HG02610 (cell line): ENCODE results near the gene RNF169.

Experiments
- ATAC-seq: cut with Tn5 transposase; IDR thresholded peaks from one replicate; pipeline ENCODE4 v1.9.1; 2021; ENCODE audit warnings: mild to moderate bottlenecking, moderate library complexity; ENCODE audit not compliant: unreplicated experiment

RNF169 gene

DNA sequence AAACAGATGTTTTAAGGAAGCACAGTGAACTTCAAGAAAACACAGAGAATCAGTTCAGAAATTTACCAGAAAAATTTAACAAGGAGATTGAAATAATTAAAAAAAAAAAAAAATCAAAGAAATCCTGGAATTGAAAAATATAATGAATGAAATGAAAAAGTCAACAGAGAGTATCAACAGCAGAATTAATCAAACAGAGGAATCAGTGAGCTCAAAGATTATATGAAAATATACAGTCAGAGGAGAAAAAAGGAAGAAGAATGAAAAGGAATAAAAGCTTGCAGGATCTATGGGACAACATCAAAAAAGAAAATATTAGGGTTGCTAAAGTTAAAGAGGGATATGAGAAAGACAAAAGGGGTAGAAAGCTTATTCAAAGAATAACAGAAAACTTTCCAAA, 117.9 kb downstream of the RNF169 start:
- ATAC-seq, result no peak

DNA sequence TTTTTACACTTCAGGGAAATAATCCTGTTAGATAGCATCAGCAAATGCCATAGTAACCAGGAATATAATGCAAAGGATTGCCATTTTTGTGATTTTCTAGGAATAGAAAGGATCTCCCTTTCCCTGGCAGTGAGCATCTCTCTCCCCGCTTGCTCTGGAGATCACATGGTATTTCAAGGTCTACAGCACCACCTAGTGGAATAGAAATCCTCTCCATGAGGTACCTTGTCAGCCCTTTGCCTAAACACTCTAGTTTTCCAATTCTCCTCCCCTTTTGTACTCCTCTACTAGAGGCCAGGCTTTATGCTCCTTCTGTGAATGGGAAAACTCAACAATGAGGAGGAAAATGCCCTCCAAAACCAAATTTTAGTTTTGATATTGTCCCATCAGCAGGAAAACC, 121.8 kb downstream of the RNF169 start:
- ATAC-seq, result no peak

DNA sequence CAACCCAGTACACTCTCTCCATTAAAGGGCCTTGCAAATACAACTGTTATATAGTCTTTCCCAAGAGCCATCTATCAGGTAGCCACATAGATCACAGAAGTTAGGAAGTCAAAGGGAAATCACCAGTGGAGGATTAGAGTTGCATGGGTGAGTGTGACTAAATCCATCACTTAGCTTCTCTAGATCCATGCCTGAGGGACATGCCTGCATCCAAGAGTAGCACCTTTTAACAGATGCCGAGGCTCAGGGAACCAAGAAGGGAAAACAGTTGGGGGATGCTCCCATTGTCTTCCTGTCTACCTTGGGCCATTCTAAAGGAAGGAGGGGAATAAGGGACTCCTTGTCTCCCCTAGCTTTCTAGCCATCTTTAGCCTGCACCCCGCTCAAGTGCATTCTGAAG, 122.4 kb downstream of the RNF169 start:
- no peak for ATAC-seq

DNA sequence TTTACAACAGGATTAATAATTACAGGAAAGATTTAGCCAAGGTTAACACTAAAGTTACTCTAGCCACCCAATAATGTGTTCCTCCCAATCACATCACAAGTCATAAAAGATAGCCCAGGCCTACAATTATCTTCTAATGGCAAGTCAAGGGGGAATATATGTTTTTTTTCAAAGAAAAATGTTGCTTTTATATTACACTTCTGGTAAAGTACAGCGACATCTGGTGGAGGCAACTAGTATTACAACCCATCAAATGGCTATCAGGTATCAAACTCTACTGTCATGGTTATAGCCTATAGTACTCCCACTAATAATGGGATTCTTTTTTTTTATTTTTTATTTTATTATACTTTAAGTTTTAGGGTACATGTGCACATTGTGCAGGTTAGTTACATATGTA, 128.5 kb downstream of the RNF169 start:
- ATAC-seq, result no peak
